ENCODE data around the gene ZNF277.

- TF ChIP-seq ZFP37 (tag by site-specific recombination; IDR thresholded peaks at IDR 0.05) (no peak), ZNF174 (tag by site-specific recombination; IDR thresholded peaks at IDR 0.05) (no peak), SETDB1 (IDR thresholded peaks at IDR 0.05; ENCODE audit: insufficient read length, low read length) (no peak), ZFP3 (tag by site-specific recombination; IDR thresholded peaks at IDR 0.05; ENCODE audit: low read depth) (no peak), ZNF24 (tag by site-specific recombination; IDR thresholded peaks at IDR 0.05) (no peak), SALL2 (tag by site-specific recombination; IDR thresholded peaks at IDR 0.05; ENCODE audit: borderline replicate concordance) (no peak), CTCF (tag by site-specific recombination; IDR thresholded peaks at IDR 0.05) (no peak), ZNF362 (tag by site-specific recombination; IDR thresholded peaks at IDR 0.05) (no peak), ZBTB26 (tag by site-specific recombination; optimal IDR thresholded peaks at IDR 0.05) (no peak), TCF7L2 (IDR thresholded peaks at IDR 0.05; ENCODE audit: borderline replicate concordance, low read depth, low read length) (no peak), MZF1 (tag by site-specific recombination; IDR thresholded peaks at IDR 0.05; ENCODE audit: borderline replicate concordance) (no peak), ZNF138 (tag by site-specific recombination; IDR thresholded peaks at IDR 0.05; ENCODE audit: borderline replicate concordance) (no peak)
- TF ChIP-seq, protein P1, sequence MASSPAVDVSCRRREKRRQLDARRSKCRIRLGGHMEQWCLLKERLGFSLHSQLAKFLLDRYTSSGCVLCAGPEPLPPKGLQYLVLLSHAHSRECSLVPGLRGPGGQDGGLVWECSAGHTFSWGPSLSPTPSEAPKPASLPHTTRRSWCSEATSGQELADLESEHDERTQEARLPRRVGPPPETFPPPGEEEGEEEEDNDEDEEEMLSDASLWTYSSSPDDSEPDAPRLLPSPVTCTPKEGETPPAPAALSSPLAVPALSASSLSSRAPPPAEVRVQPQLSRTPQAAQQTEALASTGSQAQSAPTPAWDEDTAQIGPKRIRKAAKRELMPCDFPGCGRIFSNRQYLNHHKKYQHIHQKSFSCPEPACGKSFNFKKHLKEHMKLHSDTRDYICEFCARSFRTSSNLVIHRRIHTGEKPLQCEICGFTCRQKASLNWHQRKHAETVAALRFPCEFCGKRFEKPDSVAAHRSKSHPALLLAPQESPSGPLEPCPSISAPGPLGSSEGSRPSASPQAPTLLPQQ (tag by site-specific recombination; IDR thresholded peaks at IDR 0.05) = no peak
- TF ChIP-seq, protein P2, sequence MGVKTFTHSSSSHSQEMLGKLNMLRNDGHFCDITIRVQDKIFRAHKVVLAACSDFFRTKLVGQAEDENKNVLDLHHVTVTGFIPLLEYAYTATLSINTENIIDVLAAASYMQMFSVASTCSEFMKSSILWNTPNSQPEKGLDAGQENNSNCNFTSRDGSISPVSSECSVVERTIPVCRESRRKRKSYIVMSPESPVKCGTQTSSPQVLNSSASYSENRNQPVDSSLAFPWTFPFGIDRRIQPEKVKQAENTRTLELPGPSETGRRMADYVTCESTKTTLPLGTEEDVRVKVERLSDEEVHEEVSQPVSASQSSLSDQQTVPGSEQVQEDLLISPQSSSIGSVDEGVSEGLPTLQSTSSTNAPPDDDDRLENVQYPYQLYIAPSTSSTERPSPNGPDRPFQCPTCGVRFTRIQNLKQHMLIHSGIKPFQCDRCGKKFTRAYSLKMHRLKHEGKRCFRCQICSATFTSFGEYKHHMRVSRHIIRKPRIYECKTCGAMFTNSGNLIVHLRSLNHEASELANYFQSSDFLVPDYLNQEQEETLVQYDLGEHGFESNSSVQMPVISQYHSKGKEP (tag by site-specific recombination; IDR thresholded peaks at IDR 0.05) = no peak
These were observed 1.3 kb downstream of the ZNF277 start for GRCh38 chr7:112207765-112208164.
